Measurements from ENCODE around the gene WDR26.
A peak's percentile ranks its signal among the peaks of the same experiment; 100 is the strongest.
"Not testable (repeated sequence)": the region's sequence is repeated elsewhere in the genome, so short reads cannot be mapped to it uniquely, and the experiment has no call there.

WDR26 gene

GRCh38 chr1:224433701-224434672, 610 bp downstream of the WDR26 start:
- peak; percentile 41 for DNase-seq (ENCODE audit: low read depth)

DNA sequence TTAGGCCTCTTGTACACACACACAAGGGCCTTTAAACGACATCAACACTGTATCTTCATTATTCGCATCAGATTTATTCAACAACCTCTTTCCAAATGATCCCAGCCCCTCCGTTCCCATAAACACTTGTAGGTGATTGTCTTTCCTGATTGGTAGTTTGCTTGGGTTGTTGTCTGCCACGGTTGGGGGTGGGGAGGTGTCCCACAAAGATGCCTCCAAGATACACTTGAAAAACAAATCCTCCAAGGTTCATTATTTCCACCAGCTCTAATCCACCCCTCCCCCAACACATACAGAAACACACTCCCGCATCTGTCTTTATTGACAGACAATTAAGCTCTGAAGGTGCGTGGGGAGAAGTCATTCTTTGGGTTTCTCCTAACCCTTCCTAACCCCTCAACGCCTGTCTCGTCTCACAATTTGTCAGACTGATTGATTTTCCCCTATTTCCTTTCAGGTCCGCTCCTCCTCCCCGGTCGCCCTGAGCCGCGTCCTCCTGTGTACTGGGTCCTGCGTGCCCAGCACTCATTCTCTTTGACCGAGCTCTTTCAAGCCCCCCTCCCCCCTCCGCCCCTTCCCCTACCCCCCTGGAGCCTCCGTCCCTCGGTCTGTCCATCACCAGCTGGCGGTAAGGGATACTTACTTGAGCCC, 1.4 kb downstream of the WDR26 start:
- DNase-seq (ENCODE audit: low read depth) = no peak

GRCh38 chr1:224432672-224433040, 1.9 kb downstream of the WDR26 start:
- DNase-seq (ENCODE audit: low read depth) = no peak

- DNase-seq (ENCODE audit: low read depth) = no peak
Observed at GRCh38 chr1:224432146-224432545, 2.5 kb downstream of the WDR26 start.

- DNase-seq (ENCODE audit: low read depth) = no peak
Observed at GRCh38 chr1:224431726-224432125, 2.9 kb downstream of the WDR26 start.

GRCh38 chr1:224430511-224431113, 4.0 kb downstream of the WDR26 start:
- no peak for DNase-seq (ENCODE audit: low read depth)

DNA sequence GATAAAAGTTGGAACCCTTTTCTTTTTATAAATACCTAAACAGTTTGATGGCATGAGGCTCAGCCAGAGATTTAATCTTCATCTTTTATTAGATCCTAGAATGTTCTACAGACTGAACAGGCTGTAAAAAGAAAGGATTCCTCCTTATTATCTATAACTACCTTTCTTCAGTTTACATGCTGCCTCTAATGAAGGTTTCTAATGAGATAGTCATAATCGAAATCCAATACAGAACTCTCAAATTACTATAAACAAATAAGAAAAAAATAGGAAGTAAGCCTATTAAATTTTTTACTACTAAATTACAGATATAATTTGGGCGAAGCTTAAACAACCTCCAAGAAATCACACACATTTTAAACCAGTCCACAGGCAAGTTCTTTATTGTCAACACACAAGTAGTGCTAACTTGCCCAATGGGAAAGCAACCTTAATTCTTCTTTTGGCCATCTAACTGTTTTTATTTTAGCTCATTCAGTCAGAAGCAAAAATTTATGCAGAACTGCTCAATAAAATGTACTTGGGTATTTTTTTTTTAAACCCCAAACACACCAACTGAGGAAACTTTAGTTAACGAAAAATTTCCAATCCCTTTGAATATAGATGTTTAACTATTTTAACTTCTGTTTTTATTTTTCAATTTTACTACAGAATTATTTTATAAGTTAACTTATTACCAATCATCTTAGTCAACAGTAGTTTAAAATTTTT, 4.8 kb downstream of the WDR26 start:
- DNase-seq (ENCODE audit: low read depth) = no peak

DNA sequence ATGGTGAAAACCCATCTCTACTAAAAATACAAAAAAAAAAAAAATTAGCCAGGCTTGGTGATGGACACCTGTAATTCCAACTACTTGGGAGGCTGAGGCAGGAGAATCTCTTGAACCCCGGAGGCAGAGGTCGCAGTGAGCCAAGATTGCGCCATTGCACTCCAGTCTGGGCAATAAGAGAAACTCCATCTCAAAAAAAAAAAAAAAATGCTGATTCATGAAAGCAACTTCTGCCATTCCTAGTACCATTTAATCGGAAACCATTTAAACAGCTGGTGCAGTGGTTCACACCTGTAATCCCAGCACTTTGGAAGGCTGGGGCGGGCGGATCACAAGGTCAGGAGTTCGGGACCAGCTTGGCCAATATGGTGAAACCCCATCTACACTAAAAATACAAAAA, 5.9 kb downstream of the WDR26 start:
- DNase-seq (ENCODE audit: low read depth) = not testable (repeated sequence)

- DNase-seq (ENCODE audit: low read depth) = no peak
Observed at GRCh38 chr1:224427346-224427745, 7.3 kb downstream of the WDR26 start.

DNA sequence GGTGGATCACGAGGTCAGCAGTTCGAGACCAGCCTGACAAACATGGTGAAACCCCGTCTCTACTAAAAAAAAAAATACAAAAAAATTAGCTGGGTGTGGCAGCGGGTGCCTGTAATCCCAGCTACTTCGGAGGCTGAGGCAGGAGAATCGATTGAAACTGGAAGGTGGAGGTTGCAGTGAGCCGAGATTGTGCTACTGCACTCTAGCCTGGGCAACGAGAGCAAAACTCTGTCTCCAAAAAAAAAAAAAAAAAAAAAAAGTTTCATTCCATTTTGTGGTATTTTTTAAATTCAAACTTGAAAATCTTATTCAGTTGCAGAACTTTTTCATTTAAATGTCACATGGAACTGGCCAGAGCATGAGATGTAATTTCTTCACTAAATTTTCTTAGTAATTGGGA, 7.7 kb downstream of the WDR26 start:
- DNase-seq (ENCODE audit: low read depth) = not testable (repeated sequence)

GRCh38 chr1:224425279-224425884, 9.2 kb downstream of the WDR26 start:
- no peak for DNase-seq (ENCODE audit: low read depth)

DNA sequence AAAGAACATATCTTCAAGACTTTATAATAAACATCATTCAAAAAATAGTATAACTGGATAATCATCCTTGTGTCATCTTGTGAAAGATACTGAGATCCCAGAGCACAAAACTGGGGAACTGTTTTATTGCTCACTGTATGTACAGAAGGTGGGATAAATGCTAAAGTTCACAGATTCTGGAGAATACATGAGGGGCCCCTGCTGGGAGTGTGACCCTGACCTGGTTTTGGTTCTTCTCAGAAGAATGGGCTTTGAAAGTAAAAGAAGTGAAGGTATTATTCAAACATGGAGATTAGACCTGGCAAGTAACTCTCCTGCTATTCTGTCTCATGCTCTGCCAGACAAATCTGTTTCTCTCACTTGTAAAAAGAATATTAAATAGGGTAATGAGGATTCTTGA, 14.5 kb downstream of the WDR26 start:
- no peak for DNase-seq (ENCODE audit: low read depth)

DNA sequence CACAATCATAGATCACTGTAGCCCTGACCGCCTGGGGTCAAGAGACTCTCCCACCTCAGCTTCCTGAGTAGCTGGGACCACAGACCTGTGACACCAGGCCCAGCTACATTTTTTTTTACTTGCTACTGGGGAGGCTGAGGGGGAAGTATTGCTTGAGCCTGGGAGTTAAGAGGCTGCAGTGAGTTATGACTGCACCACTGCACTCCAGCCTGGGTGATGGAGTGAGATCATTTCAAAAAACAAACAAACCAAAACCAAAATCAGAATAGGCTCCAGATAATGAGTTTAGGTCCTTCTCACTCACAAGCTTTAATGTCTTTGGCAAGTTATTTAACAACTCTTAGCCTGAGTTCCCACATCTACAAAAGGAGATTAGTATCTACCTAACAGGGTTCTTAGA, 22.8 kb downstream of the WDR26 start:
- no peak for DNase-seq (ENCODE audit: low read depth)

GRCh38 chr1:224408294-224408590, 26.4 kb downstream of the WDR26 start:
- DNase-seq (ENCODE audit: low read depth) = no peak

- no peak for DNase-seq (ENCODE audit: low read depth)
Observed at GRCh38 chr1:224407571-224408293, 26.9 kb downstream of the WDR26 start.

GRCh38 chr1:224406216-224406615, 28.4 kb downstream of the WDR26 start:
- DNase-seq (ENCODE audit: low read depth) = no peak

- DNase-seq (ENCODE audit: low read depth) = no peak
Observed at GRCh38 chr1:224405604-224405970, 29.0 kb downstream of the WDR26 start.

DNA sequence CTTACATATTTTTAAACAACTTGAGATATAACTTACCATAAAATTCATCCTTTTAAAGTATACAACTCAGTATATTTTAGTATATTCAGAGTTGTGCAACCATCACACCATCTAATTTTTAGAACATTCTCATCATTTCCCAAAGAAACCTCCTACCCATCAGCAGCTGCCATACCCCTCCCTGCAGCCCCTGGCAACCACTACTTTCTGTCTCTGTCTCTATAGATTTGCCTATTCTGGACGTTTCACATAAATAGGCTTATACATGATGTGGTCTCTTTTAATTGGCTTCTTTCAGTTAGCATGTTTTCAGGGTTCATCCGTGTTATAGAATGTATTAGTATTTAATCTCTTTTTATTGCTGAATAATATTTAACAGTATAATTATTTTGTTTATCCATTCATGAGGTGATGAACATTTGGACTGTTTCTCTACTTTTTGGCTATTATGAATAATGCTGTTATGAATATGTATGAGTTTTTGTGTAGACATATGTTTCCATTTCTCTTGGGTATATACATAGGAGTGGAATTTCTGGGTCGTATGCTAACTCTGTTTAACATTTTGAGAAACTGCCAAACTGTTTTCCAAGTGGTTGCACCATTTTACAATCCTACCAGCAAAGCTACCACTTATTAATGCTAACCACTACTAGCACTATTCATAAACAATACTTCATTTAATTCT, 29.5 kb downstream of the WDR26 start:
- no peak for DNase-seq (ENCODE audit: low read depth)

DNA sequence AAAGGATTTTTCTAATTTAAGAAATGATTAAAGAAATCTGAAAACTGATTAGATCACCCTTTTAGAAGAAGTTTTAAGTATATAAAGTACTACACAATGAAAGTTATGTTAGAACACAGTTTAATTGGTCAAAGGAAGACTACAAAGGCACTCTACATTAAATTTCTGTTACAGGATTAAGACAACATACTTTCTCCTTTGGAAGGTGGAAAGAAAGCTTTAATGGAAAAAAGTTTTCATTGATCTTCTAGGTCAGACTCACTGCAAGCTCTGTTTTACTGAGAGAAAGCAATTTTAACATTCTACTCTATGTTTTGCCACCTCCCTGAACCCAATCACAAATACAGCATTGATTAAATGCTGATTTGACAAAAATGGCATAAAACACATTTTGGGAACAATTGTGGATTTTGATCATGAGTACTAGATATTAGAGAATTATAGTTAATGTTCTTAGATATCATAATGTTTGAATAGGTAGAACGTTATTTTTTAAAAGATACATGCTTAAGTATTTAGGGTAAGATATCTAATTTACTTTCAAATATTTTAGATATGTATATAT, 32.0 kb downstream of the WDR26 start:
- DNase-seq (ENCODE audit: low read depth) = no peak

- no peak for DNase-seq (ENCODE audit: low read depth)
Observed at GRCh38 chr1:224399887-224400286, 34.7 kb downstream of the WDR26 start.

DNA sequence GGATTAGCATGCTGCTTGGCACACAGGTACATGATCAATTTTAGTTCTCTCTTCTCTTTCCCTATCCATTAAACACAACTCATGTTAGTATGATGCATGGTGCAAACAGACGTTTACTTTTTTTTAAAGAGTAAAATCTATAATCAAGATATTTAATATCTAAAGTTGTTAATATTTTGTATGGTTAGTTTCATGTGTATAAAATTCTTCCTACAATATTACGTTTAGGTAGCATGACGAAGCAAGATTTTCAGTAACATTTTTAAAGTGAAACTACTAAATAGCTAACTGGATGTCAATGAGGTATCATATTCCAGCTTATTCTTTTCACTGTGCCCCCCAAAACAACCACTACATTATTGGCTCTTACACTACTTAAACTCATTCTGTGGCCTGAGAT, 41.3 kb downstream of the WDR26 start:
- DNase-seq (ENCODE audit: low read depth) = no peak

Data from activated T-helper 9 cell treated with anti-CD3 and anti-CD28 coated beads, Interleukin-2, amount 50 U/mL, for 16 hours (primary cell).